ENCODE measurements around the gene ADAMTS6.

- TF ChIP-seq CTCF (IDR thresholded peaks at IDR 0.05; ENCODE audit: insufficient read depth, low read length) (no peak), GABPA (IDR thresholded peaks at IDR 0.05; ENCODE audit: low read depth) (no peak), POLR2AphosphoS5 (IDR thresholded peaks at IDR 0.05; ENCODE audit: low read depth) (no peak)
These were observed 348.1 kb downstream of the ADAMTS6 start for GRCh38 chr5:65133477-65134110.
